ENCODE data around the gene MASP1.

GRCh38 chr3:187247398-187247797, 44.1 kb downstream of the MASP1 start:
- no peak for TF ChIP-seq POLR2A (IDR thresholded peaks at IDR 0.05)
- TF ChIP-seq CTCF (IDR thresholded peaks at IDR 0.05), result no peak
